DND-41 (cell line): ENCODE measurements around the gene UNC13C.

ENCODE experiments used
- ATAC-seq: fragments of 200-7000 bp; cut with Tn5 transposase; 3 replicates; pipeline ENCODE4 v1.9.1; 2021; ENCODE audit warnings: low read depth; ENCODE audit not compliant: insufficient read depth
- DNase-seq: peaks from one replicate; pipeline ENCODE4 v3.0.0-alpha.2; 2020
- H2AFZ ChIP-seq: 2 replicates; pipeline ENCODE4 v1.6.0; 2012; ENCODE audit warnings: low read depth, low read length
- H3K27ac ChIP-seq: 2 replicates; pipeline ENCODE4 v1.5.1; 2012; ENCODE audit warnings: low read length, inconsistent platforms
- H3K27me3 ChIP-seq: fragments of 200-600 bp; sonication (generic); 2 replicates; pipeline ENCODE4 v1.6.0; 2012; ENCODE audit warnings: low read length, mild to moderate bottlenecking, inconsistent platforms; ENCODE audit not compliant: insufficient read depth, poor library complexity
- H3K36me3 ChIP-seq: 2 replicates; pipeline ENCODE4 v1.5.1; 2012; ENCODE audit warnings: low read length, inconsistent platforms; ENCODE audit not compliant: insufficient read depth
- H3K4me1 ChIP-seq: 2 replicates; pipeline ENCODE4 v1.5.1; 2012; ENCODE audit warnings: mild to moderate bottlenecking, low read length; ENCODE audit not compliant: insufficient read depth
- H3K4me2 ChIP-seq: 2 replicates; pipeline ENCODE4 v1.6.0; 2012; ENCODE audit warnings: mild to moderate bottlenecking, moderate library complexity, low read length, inconsistent platforms; ENCODE audit not compliant: insufficient read depth
- H3K4me3 ChIP-seq, 2 experiments: fragments of 200-600 bp in 1 of 2; shearing (Covaris generic) in 1 of 2; 2 replicates each; pipeline ENCODE4 v1.5.1; 2012 to 2016; ENCODE audit warnings: inconsistent platforms in 2 of 2, low read length in 2 of 2, mild to moderate bottlenecking in 2 of 2, low read depth in 1 of 2, moderate library complexity in 1 of 2
- H3K79me2 ChIP-seq: 2 replicates; pipeline ENCODE4 v1.6.0; 2012; ENCODE audit warnings: low read length, inconsistent platforms; ENCODE audit not compliant: insufficient read depth
- H3K9ac ChIP-seq: 2 replicates; pipeline ENCODE4 v1.6.0; 2012; ENCODE audit warnings: low read depth, mild to moderate bottlenecking, inconsistent platforms, low read length, moderate library complexity
- H3K9me3 ChIP-seq: 2 replicates; pipeline ENCODE4 v1.5.1; 2012; ENCODE audit warnings: low read length, moderate library complexity, mild to moderate bottlenecking, inconsistent platforms; ENCODE audit not compliant: insufficient read depth, severe bottlenecking
- H4K20me1 ChIP-seq: 2 replicates; pipeline ENCODE4 v1.6.0; 2012; ENCODE audit warnings: low read length; ENCODE audit not compliant: insufficient read depth
- CTCF ChIP-seq: IDR thresholded peaks from 2 replicates; pipeline ENCODE4 v1.5.1; 2012; ENCODE audit warnings: borderline replicate concordance, low read length, moderate library complexity, mild to moderate bottlenecking; ENCODE audit not compliant: poor library complexity, severe bottlenecking; ENCODE audit errors: extremely low read depth
- EZH2 ChIP-seq: IDR thresholded peaks from 3 replicates; pipeline ENCODE4 v1.6.1; 2012; ENCODE audit warnings: borderline replicate concordance, low read depth, mild to moderate bottlenecking, moderate library complexity, low read length, inconsistent platforms; ENCODE audit not compliant: severe bottlenecking

The UNC13C gene

GRCh38 chr15:54305138-54305537, 326.9 kb downstream of the UNC13C start:
- no peak for ATAC-seq
- no peak overlapping the region for H3K27ac ChIP-seq
- no peak for DNase-seq
- H3K27me3 ChIP-seq = no peaks in the 10 kb centered on the region
- H3K4me1 ChIP-seq = no peaks in the 10 kb centered on the region
- H3K4me3 ChIP-seq = no peak overlapping the region
- no peaks in the 10 kb centered on the region for H3K79me2 ChIP-seq
- no peak overlapping the region for H3K4me2 ChIP-seq
- H3K9ac ChIP-seq = no peak overlapping the region
- no peak for TF ChIP-seq EZH2
- no peaks in the 10 kb centered on the region for H3K36me3 ChIP-seq
- H4K20me1 ChIP-seq = no peaks in the 10 kb centered on the region
- H2AFZ ChIP-seq = no peak overlapping the region
- H3K9me3 ChIP-seq = no peaks in the 10 kb centered on the region

- no peaks in the 10 kb centered on the region for H3K27me3 ChIP-seq
- no peaks in the 10 kb centered on the region for H3K79me2 ChIP-seq
Observed at GRCh38 chr15:54307252-54307902, 329.1 kb downstream of the UNC13C start.

GRCh38 chr15:54307926-54308325, 329.7 kb downstream of the UNC13C start:
- no peak for TF ChIP-seq CTCF
- TF ChIP-seq EZH2 = no peak
- DNase-seq (no peak), ATAC-seq (no peak)
- no peaks in the 10 kb centered on the region for H4K20me1 ChIP-seq
- H3K27me3 ChIP-seq = no peaks in the 10 kb centered on the region
- no peaks in the 10 kb centered on the region for H3K4me1 ChIP-seq
- no peak overlapping the region for H3K27ac ChIP-seq
- no peaks in the 10 kb centered on the region for H3K9me3 ChIP-seq
- no peak overlapping the region for H2AFZ ChIP-seq
- no peaks in the 10 kb centered on the region for H3K79me2 ChIP-seq
- H3K4me2 ChIP-seq = no peak overlapping the region
- no peak overlapping the region for H3K9ac ChIP-seq
- H3K4me3 ChIP-seq = no peak overlapping the region
- no peaks in the 10 kb centered on the region for H3K36me3 ChIP-seq

More at GRCh38 chr15:54307252-54307902, 329.1 kb downstream of the UNC13C start:
- no peaks in the 10 kb centered on the region for H3K9me3 ChIP-seq
- H3K4me2 ChIP-seq = no peak overlapping the region
- no peak overlapping the region for H3K9ac ChIP-seq
- no peaks in the 10 kb centered on the region for H3K4me1 ChIP-seq
- H2AFZ ChIP-seq = no peak overlapping the region
- H3K27ac ChIP-seq = no peak overlapping the region
- TF ChIP-seq CTCF = no peak
- no peak for TF ChIP-seq EZH2
- no peaks in the 10 kb centered on the region for H4K20me1 ChIP-seq
- ATAC-seq (no peak), DNase-seq (no peak)
- H3K4me3 ChIP-seq = no peak overlapping the region
- H3K36me3 ChIP-seq = no peaks in the 10 kb centered on the region

- Histone ChIP-seq H3K4me1 (no peaks in the 10 kb centered on the region), H3K79me2 (no peaks in the 10 kb centered on the region), H3K9me3 (no peaks in the 10 kb centered on the region), H3K4me2 (no peak overlapping the region), H3K36me3 (no peaks in the 10 kb centered on the region), H4K20me1 (no peaks in the 10 kb centered on the region), H2AFZ (no peak overlapping the region), H3K27me3 (no peaks in the 10 kb centered on the region), H3K9ac (no peak overlapping the region), H3K4me3 (no peak overlapping the region), H3K27ac (no peak overlapping the region)
- ATAC-seq (no peak), DNase-seq (no peak)
- TF ChIP-seq EZH2 = no peak
Observed at GRCh38 chr15:54312528-54312927, 334.3 kb downstream of the UNC13C start.
